Muscle of arm (tissue), 12 donors: Measurements from ENCODE around the gene TRMT112. TPM values are rescaled to one million over a fixed set of nuclear protein-coding genes. Genes with fewer than 3 reads are reported as not detected.
A peak's percentile ranks its signal among the peaks of the same experiment; 100 is the strongest.

ENCODE experiments used
- DNase-seq: peaks from one replicate; pipeline ENCODE4 v3.0.0-alpha.2; 2013
- polyA plus RNA-seq, 12 donors: library from polyadenylated mRNA; unstranded; fragments of 120-200 nt; gene quantifications; one replicate each; pipeline ENCODE4 v1.2.1, GENCODE V29; 2013; ENCODE audit not compliant: insufficient read length in 12 of 12

TRMT112 gene
- polyA plus RNA-seq, 12 donors = 142 to 254 (median 166) TPM; not detected in 1

- DNase-seq = no peak
These were observed 34.3 kb downstream of the TRMT112 start for GRCh38 chr11:64283092-64283491.

GRCh38 chr11:64281957-64282770, 35.2 kb downstream of the TRMT112 start:
- DNase-seq = no peak

- no peak for DNase-seq
These were observed 38.7 kb downstream of the TRMT112 start for GRCh38 chr11:64278576-64279190.

GRCh38 chr11:64276653-64277431, 40.5 kb downstream of the TRMT112 start:
- no peak for DNase-seq

- DNase-seq = no peak
These were observed 41.5 kb downstream of the TRMT112 start for GRCh38 chr11:64275841-64276240.

GRCh38 chr11:64275031-64275800, 42.1 kb downstream of the TRMT112 start:
- DNase-seq = no peak

GRCh38 chr11:64269540-64270220, 47.7 kb downstream of the TRMT112 start:
- DNase-seq = peak; percentile 99

GRCh38 chr11:64268893-64269539, 48.3 kb downstream of the TRMT112 start:
- no peak for DNase-seq

GRCh38 chr11:64268025-64268892, 49.1 kb downstream of the TRMT112 start:
- no peak for DNase-seq

GRCh38 chr11:64267207-64267945, 50.0 kb downstream of the TRMT112 start:
- no peak for DNase-seq

Other genes starting within 250 kb of the TRMT112 start
- 100 to 1,000 TPM in 1 of 12 donors, 10 to 100 TPM in 10, not detected in 1; 41.1 to 129 (median 55.2) TPM for gene MACROD1, start 151.4 kb downstream of the TRMT112 start, polyA plus RNA-seq
- gene STIP1, start 131.4 kb downstream of the TRMT112 start, polyA plus RNA-seq = 100 to 1,000 TPM in 11 of 12 donors, not detected in 1; 119 to 165 (median 139) TPM
- gene FERMT3, start 110.8 kb downstream of the TRMT112 start, polyA plus RNA-seq = 10 to 100 TPM in 1 of 12 donors, 1 to 10 TPM in 10, not detected in 1; 5.2 to 16.7 (median 7.5) TPM
- 100 to 1,000 TPM in 1 of 12 donors, 10 to 100 TPM in 10, not detected in 1; 30.8 to 142 (median 65.8) TPM for gene TRPT1, start 91.4 kb downstream of the TRMT112 start, polyA plus RNA-seq
- 10 to 100 TPM in 11 of 12 donors, not detected in 1; 13.1 to 47.0 (median 17.1) TPM for gene NUDT22, start 91.3 kb downstream of the TRMT112 start, polyA plus RNA-seq
- 10 to 100 TPM in 11 of 12 donors, not detected in 1; 41.1 to 71.1 (median 51.5) TPM for gene DNAJC4, start 87.0 kb downstream of the TRMT112 start, polyA plus RNA-seq
- gene VEGFB, start 83.0 kb downstream of the TRMT112 start, polyA plus RNA-seq = 100 to 1,000 TPM in 1 of 12 donors, 10 to 100 TPM in 10, not detected in 1; 71.0 to 113 (median 89.8) TPM
- 100 to 1,000 TPM in 1 of 12 donors, 10 to 100 TPM in 10, not detected in 1; 37.5 to 114 (median 39.5) TPM for gene FKBP2, start 76.5 kb downstream of the TRMT112 start, polyA plus RNA-seq
- 100 to 1,000 TPM in 11 of 12 donors, not detected in 1; 126 to 218 (median 167) TPM for gene PPP1R14B, start 70.6 kb downstream of the TRMT112 start, polyA plus RNA-seq
- 10 to 100 TPM in 6 of 12 donors, 1 to 10 TPM in 5, not detected in 1; 8.5 to 18.9 (median 10.4) TPM for gene PLCB3, start 66.0 kb downstream of the TRMT112 start, polyA plus RNA-seq
- 10 to 100 TPM in 11 of 12 donors, not detected in 1; 19.3 to 52.4 (median 24.6) TPM for gene BAD, start 32.9 kb downstream of the TRMT112 start, polyA plus RNA-seq
- 10 to 100 TPM in 11 of 12 donors, not detected in 1; 14.1 to 32.9 (median 17.1) TPM for gene GPR137, start 31.7 kb downstream of the TRMT112 start, polyA plus RNA-seq
- not detected for gene KCNK4, start 26.3 kb downstream of the TRMT112 start, polyA plus RNA-seq
- gene CATSPERZ, start 17.2 kb downstream of the TRMT112 start, polyA plus RNA-seq = not detected
- gene ESRRA, start 12.0 kb downstream of the TRMT112 start, polyA plus RNA-seq = 10 to 100 TPM in 11 of 12 donors, not detected in 1; 11.9 to 55.5 (median 20.2) TPM
- 100 to 1,000 TPM in 11 of 12 donors, not detected in 1; 107 to 165 (median 124) TPM for gene PRDX5, start 562 bp upstream of the TRMT112 start, polyA plus RNA-seq
- gene CCDC88B, start 22.6 kb upstream of the TRMT112 start, polyA plus RNA-seq = 10 to 100 TPM in 1 of 12 donors, 1 to 10 TPM in 10, not detected in 1; 2.5 to 10.7 (median 3.4) TPM
- gene RPS6KA4, start 41.6 kb upstream of the TRMT112 start, polyA plus RNA-seq = 10 to 100 TPM in 11 of 12 donors, not detected in 1; 10.0 to 49.8 (median 11.9) TPM
- under 1 TPM in 5 of 12 donors, not detected in 7; 0.17 to 0.74 (median 0.22) TPM for gene SLC22A11, start 238.4 kb upstream of the TRMT112 start, polyA plus RNA-seq